Hair follicular keratinocyte (primary cell): ENCODE data around the gene KRTAP20-3. TPM values are rescaled to one million over a fixed set of nuclear protein-coding genes. Genes with fewer than 3 reads are reported as not detected.

Experiments used
- total RNA-seq: library from RNA; depleted of rRNA; stranded (reverse); fragments of >200 nt; gene quantifications from 2 replicates; pipeline ENCODE4 v1.2.3, GENCODE V29; 2015

KRTAP20-3 gene
- total RNA-seq = not detected in 2 replicates

DNA sequence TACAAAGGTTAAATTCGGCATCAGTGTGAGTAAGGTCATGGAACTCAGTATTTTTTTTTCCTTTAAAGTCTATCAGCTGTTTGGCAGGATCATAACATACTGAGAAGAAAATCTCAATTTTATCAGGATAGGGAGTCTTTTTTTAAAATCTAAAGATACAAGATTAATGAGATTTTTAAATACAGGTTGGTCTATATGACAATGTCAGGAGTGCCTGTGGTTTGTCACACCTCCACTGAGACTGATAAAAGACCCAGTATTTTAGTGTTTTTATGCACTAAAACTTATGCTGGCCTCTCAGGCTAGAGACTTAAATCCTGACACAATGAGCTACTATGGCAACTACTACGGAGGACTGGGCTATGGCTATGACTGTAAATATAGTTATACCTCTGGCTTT is at the start of gene KRTAP20-3:
KRTAP20-3 (plus strand) TSS at position 301 of the 400 bp plus-strand sequence.

DNA sequence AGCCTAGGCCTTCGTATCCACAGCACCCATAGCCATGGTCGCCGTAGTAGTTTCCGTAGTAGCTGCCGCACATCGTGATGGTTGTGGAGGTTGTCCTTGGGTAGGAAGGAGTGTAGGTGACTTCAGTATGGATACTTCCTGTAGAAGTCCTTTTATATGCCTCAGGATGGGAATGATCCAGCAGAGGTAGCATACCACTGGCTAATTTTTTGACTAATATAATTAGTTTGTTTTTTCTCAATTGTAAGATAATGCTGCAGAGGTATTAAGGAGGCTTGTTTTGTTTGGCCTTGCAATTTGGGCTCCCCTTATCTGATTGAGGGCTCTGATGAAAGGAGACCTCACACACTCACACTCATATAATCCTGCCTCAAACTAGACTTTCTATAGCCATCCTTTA is 43.9 kb upstream of the KRTAP20-3 start, which contains the start of gene KRTAP6-2:
KRTAP6-2 (minus strand) TSS at position 101 of the 400 bp plus-strand sequence; CDS start at position 73, 28 bp downstream.

DNA sequence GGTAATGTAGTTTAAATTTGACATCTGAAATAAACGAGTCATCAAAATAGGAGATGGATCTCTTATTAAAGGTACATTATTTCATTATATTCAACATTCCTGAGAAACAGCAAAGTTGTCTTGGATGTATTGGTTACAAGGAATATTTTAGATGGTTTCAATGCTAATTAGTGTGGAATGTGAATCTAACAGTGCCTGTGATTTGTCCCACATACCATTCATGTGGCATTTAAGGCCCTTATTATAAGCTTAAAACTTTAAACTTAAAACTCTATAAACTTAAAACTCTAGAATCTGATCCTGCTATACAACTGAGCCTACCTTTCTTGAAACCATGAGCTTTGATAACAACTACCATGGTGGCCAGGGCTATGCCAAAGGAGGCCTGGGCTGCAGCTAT is 41.9 kb upstream of the KRTAP20-3 start, which contains the start of gene KRTAP22-1:
KRTAP22-1 (plus strand) TSS at position 301 of the 400 bp plus-strand sequence.

DNA sequence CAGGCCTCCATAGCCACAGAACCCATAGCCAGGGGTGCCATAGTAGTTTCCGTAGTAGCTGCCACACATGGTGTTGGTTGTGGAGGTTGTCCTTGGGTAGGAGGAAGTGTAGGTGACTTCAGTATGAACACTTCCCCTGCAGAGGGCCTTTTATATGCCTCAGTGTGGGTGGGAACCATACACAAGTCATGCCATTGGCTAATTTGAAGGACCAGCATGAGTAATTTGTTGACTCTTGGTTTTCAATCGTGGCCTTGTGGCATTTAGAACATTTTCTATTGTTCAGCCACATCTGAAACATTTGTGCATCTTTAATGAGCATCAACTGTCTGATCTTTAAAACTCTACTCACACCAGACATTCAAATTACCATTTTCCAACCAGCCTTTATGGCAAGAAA is 28.8 kb upstream of the KRTAP20-3 start, which contains the start of gene KRTAP6-1:
KRTAP6-1 (minus strand) TSS at position 95 of the 400 bp plus-strand sequence; CDS start at position 69, 26 bp downstream.

DNA sequence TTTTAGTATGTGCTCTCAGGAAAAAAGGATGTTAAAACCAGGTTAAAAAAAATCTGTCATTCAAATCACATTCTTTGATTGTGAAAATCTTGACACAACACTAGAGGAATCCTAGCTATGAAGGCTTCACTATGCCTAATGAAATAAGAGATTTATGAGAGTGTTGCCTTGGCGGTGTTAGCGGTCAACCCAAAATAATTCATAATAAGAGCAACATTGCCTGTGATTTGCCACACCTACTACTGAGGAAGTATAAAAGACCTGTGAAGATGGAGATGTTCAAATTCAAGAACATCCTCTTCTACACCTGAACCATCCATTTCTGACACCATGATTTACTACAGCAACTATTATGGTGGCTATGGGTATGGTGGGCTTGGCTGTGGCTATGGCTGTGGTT is 26.5 kb upstream of the KRTAP20-3 start, which contains the start of gene KRTAP20-1:
KRTAP20-1 (plus strand) TSS at position 301 of the 400 bp plus-strand sequence; CDS start at position 331, 30 bp downstream.

DNA sequence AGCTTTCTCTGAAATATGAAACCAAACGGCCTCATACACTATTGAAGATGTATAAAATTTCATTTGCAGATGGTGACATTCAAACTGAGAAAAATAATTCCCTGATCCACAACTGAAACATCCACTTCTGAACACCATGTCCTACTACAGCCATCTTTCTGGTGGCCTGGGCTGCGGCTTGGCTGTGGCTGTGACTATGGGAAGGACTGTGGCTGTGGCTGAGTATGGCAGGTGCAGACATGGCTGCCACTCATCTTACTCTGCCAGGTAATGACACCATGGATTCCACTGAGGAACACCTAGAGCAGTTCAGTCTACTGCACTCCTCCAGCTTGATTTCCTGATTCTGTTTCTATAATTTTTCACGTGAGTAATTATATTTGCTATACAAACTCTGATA is 22.1 kb upstream of the KRTAP20-3 start, which contains the start of gene KRTAP20-4:
KRTAP20-4 (plus strand) TSS at position 106 of the 400 bp plus-strand sequence.

DNA sequence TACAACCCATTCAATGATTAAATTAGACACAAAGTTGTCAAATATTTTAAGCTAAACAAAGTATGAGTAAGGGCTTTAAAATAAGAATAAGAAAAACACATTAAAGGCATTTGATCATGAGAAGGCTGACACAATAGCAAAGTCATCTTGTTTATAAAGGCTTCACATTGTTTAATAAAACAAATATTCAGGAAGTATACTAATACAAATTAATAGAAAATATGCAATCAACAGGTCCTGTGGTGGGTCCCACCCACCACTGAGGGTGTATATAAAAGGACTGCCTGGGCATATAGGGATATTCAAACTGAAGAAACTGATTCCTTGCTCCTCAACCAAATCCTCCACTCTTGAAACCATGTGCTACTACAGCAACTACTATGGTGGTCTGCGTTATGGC is 7.8 kb upstream of the KRTAP20-3 start, which contains the start of gene KRTAP20-2:
KRTAP20-2 (plus strand) TSS at position 301 of the 400 bp plus-strand sequence; CDS start at position 359, 58 bp downstream.

Other genes with a start within 250 kb of the KRTAP20-3 start
- not detected in 2 replicates for gene KRTAP13-1, start 246.8 kb upstream of the KRTAP20-3 start, total RNA-seq
- gene KRTAP13-3, start 216.9 kb upstream of the KRTAP20-3 start, total RNA-seq = not detected in 2 replicates
- gene KRTAP13-4, start 212.6 kb upstream of the KRTAP20-3 start, total RNA-seq = not detected in 2 replicates
- gene KRTAP15-1, start 202.6 kb upstream of the KRTAP20-3 start, total RNA-seq = not detected in 2 replicates
- not detected in 2 replicates for gene KRTAP19-1, start 162.5 kb upstream of the KRTAP20-3 start, total RNA-seq
- not detected in 2 replicates for gene KRTAP19-2, start 155.4 kb upstream of the KRTAP20-3 start, total RNA-seq
- not detected in 2 replicates for gene KRTAP19-3, start 150.9 kb upstream of the KRTAP20-3 start, total RNA-seq
- gene KRTAP19-4, start 145.7 kb upstream of the KRTAP20-3 start, total RNA-seq = not detected in 2 replicates
- gene KRTAP19-5, start 140.7 kb upstream of the KRTAP20-3 start, total RNA-seq = not detected in 2 replicates
- gene KRTAP19-6, start 101.0 kb upstream of the KRTAP20-3 start, total RNA-seq = not detected in 2 replicates
- gene KRTAP19-7, start 81.5 kb upstream of the KRTAP20-3 start, total RNA-seq = not detected in 2 replicates
- not detected in 2 replicates for gene KRTAP22-2, start 52.5 kb upstream of the KRTAP20-3 start, total RNA-seq
- gene KRTAP6-3, start 50.4 kb upstream of the KRTAP20-3 start, total RNA-seq = not detected in 2 replicates
- gene KRTAP6-2, start 44.0 kb upstream of the KRTAP20-3 start, total RNA-seq = not detected in 2 replicates
- gene KRTAP22-1, start 41.8 kb upstream of the KRTAP20-3 start, total RNA-seq = not detected in 2 replicates
- gene KRTAP6-1, start 28.9 kb upstream of the KRTAP20-3 start, total RNA-seq = not detected in 2 replicates
- not detected in 2 replicates for gene KRTAP20-1, start 26.4 kb upstream of the KRTAP20-3 start, total RNA-seq
- not detected in 2 replicates for gene KRTAP20-4, start 22.2 kb upstream of the KRTAP20-3 start, total RNA-seq
- not detected in 2 replicates for gene KRTAP20-2, start 7.7 kb upstream of the KRTAP20-3 start, total RNA-seq
- gene KRTAP21-3, start 75.9 kb downstream of the KRTAP20-3 start, total RNA-seq = not detected in 2 replicates
- gene KRTAP21-2, start 104.4 kb downstream of the KRTAP20-3 start, total RNA-seq = not detected in 2 replicates
- gene KRTAP21-1, start 112.6 kb downstream of the KRTAP20-3 start, total RNA-seq = not detected in 2 replicates
- not detected in 2 replicates for gene KRTAP8-1, start 170.4 kb downstream of the KRTAP20-3 start, total RNA-seq
- gene KRTAP7-1, start 186.9 kb downstream of the KRTAP20-3 start, total RNA-seq = not detected in 2 replicates
- not detected in 2 replicates for gene KRTAP11-1, start 238.7 kb downstream of the KRTAP20-3 start, total RNA-seq